BJ (cell line): ENCODE data around the gene FHOD3. TPM values are rescaled to one million over a fixed set of nuclear protein-coding genes. Genes with fewer than 3 reads are reported as not detected.

ENCODE experiments used
- CTCF ChIA-PET: fragments of 350-600 bp; formaldehyde crosslinking; extraction: SDS; loops from one replicate; lab custom pipeline; 2021; ENCODE audit warnings: antibody characterized with exemption, inconsistent platforms; lab: Yijun Ruan, JAX
- POLR2A ChIA-PET: fragments of 300-600 bp; sonication (Branson Sonifier 250); formaldehyde crosslinking; extraction: SDS; loops from one replicate; lab custom pipeline; 2021; ENCODE audit warnings: antibody characterized with exemption; lab: Charles Lee
- DNase-seq: peaks from one replicate; pipeline ENCODE4 v3.0.0-alpha.2; 2011; ENCODE audit warnings: low read depth
- H3K27me3 ChIP-seq: 2 replicates; pipeline ENCODE4 v1.6.0; 2011; ENCODE audit warnings: low read length; ENCODE audit not compliant: control insufficient read depth, insufficient read depth
- H3K36me3 ChIP-seq: 2 replicates; pipeline ENCODE4 v1.5.1; 2011; ENCODE audit warnings: low read length; ENCODE audit not compliant: control insufficient read depth, insufficient read depth
- H3K4me3 ChIP-seq: 2 replicates; pipeline ENCODE4 v1.5.1; 2011; ENCODE audit warnings: low read depth, mild to moderate bottlenecking, control low read depth, low read length
- polyA plus RNA-seq: library from polyadenylated mRNA; depleted of rRNA; stranded (reverse); fragments of >200 nt; gene quantifications from 2 replicates; pipeline ENCODE4 v1.2.3, GENCODE V29; 2011
- TF ChIP-seq, protein P1 (sequence below): IDR thresholded peaks from 2 replicates; pipeline ENCODE4 v1.5.1; 2011; ENCODE audit warnings: low read depth, mild to moderate bottlenecking, control low read depth, inconsistent platforms, low read length, moderate library complexity; ENCODE audit not compliant: insufficient read depth

FHOD3 gene
- polyA plus RNA-seq, 1 experiment = 24.6 TPM

DNA sequence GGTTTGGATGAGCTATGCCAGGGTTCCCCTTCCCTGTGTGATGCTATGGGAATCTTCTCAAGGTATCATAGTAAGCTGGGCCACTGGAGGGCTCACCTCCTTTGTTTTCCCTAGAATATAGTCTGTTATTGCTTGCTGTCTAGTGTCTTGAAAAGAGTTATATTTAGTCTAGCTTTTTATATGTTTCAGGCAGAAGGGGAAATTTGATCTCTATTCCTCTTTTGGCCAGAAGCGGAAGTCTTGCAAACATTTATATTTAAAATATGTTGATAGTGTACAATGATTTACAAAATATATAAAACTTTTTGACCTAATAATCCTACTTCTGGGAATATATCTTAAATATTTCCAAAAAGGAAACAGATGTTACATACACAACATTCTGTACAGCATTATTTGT lies 260.7 kb downstream of the FHOD3 start:
- TF ChIP-seq, protein P1, sequence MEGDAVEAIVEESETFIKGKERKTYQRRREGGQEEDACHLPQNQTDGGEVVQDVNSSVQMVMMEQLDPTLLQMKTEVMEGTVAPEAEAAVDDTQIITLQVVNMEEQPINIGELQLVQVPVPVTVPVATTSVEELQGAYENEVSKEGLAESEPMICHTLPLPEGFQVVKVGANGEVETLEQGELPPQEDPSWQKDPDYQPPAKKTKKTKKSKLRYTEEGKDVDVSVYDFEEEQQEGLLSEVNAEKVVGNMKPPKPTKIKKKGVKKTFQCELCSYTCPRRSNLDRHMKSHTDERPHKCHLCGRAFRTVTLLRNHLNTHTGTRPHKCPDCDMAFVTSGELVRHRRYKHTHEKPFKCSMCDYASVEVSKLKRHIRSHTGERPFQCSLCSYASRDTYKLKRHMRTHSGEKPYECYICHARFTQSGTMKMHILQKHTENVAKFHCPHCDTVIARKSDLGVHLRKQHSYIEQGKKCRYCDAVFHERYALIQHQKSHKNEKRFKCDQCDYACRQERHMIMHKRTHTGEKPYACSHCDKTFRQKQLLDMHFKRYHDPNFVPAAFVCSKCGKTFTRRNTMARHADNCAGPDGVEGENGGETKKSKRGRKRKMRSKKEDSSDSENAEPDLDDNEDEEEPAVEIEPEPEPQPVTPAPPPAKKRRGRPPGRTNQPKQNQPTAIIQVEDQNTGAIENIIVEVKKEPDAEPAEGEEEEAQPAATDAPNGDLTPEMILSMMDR = no peak
- DNase-seq = no peak
- Histone ChIP-seq H3K4me3 (no peak overlapping the region), H3K27me3 (no peaks in the 10 kb centered on the region), H3K36me3 (no peaks in the 10 kb centered on the region)
- CTCF ChIA-PET = interaction anchor here (1.8 kb wide), 1 partner anchor 39 kb away, joined by 5 read pairs; no protein-coding TSS in a partner anchor
- POLR2A ChIA-PET = no interaction called here

DNA sequence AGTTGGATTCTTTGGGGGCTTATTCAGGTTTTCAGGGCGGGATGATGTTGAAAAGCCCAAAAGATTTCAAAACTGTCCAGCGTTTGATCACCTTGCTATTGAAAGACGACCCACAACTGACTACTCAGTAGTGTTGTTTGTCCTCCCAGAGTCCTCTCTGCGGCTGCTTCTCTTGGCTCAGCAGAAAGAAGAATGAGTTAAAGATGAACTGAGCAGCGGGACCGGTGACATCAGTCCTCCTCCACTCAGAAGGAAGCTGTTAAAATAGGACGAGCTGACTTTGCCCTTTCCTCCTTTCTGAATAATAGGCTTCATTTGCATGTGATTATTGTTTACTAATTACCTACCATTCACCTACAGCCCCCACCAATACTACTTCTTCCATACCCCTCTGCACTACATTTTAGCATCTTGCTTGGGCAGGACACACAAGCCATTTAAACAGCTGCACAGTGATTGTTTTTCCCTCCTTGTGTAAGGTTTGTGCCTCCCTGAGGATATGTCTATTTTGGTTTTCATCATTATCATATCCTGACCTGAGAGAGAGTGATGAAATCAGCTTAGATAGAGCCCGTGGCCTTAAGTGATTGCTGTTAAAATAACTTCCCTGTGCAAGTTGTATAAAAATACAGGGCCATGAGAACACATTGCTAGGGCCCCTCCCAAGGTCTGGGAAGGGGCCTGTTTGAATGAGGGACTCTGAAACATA lies 261.8 kb downstream of the FHOD3 start:
- TF ChIP-seq, protein P1 = no peak
- CTCF ChIA-PET = interaction anchor here (1.0 to 1.8 kb wide), 4 partner anchors 12 to 129 kb away, joined by 3 to 7 read pairs (median 5); no protein-coding TSS in a partner anchor
- POLR2A ChIA-PET = no interaction called here
- Histone ChIP-seq H3K36me3 (no peaks in the 10 kb centered on the region), H3K27me3 (no peaks in the 10 kb centered on the region), H3K4me3 (no peak overlapping the region)
- DNase-seq = no peak

DNA sequence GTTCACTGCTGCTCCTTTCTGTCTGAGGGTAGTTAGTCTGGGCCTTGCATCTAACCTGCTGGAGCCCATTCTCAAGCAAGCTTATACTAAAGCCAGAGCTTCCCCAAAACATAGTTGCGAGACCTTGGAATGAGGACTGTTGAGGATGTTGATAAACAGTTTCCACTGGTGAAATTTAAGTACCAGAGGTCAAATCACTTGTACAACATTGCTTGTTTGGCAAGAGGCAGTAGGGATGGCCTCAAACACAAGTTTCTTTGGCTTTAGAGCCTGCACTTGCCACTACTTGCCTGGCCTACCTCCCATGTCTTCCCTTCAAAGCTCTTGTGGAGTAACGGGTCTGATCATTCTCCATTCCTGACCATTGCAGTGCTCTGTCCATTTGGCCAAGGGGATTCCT lies 262.7 kb downstream of the FHOD3 start:
- POLR2A ChIA-PET = no interaction called here
- no peak overlapping the region for H3K4me3 ChIP-seq

DNA sequence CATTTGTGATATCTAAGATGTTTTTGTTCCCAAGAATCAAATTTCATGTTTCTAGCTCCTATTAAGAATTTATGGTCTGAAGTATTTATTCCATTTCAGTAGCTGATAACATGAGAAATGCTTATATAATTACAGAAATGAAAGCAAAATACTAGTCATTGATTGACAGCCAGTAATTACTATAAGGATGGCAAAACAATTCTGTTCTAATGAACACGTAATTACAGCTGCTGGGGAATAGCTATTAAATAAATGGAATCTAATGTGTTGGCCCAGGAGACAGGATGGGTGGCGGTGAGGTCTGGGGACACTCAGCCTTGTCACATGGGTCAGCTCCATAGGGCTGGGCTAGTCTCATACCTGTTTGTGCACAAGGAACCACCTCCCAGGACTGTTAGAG lies 263.5 kb downstream of the FHOD3 start:
- Histone ChIP-seq H3K27me3 (no peaks in the 10 kb centered on the region), H3K4me3 (no peak overlapping the region), H3K36me3 (no peaks in the 10 kb centered on the region)
- ChIA-PET CTCF (interaction anchor here (1.5 to 2.1 kb wide), 2 partner anchors 10 to 99 kb away, joined by 4 to 6 read pairs; no protein-coding TSS in a partner anchor), POLR2A (no interaction called here)
- TF ChIP-seq, protein P1 = no peak
- no peak for DNase-seq

More for the DNA sequence above, 262.7 kb downstream of the FHOD3 start:
- H3K36me3 ChIP-seq = no peaks in the 10 kb centered on the region
- no peak for DNase-seq
- TF ChIP-seq, protein P1 = no peak
- CTCF ChIA-PET = interaction anchor here (1.0 to 1.5 kb wide), 4 partner anchors 11 to 128 kb away, joined by 3 to 7 read pairs (median 4); no protein-coding TSS in a partner anchor
- H3K27me3 ChIP-seq = no peaks in the 10 kb centered on the region

DNA sequence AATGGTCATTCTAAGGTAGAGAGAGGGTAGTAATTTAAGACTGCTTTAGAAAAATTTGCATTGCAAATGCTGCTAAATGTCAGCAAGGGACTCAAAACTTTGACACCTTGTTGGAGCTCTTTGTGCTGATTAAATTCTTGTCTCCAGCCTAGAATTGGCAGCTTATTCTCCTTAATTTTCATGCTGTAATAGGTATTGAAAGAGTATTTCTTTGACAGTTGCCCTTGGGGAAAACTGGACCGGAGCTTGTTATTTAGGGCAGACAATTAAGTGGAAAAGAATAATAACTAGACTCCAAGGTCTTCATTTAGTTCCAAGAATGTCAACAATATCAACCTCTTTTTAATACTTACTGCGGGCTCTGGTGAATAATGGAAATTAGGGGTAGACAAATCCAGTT lies 267.3 kb downstream of the FHOD3 start:
- CTCF ChIA-PET = interaction anchor here (1.2 kb wide), 1 partner anchor 12 kb away, joined by 6 read pairs; no protein-coding TSS in a partner anchor

More for the DNA sequence above, 267.3 kb downstream of the FHOD3 start:
- no peaks in the 10 kb centered on the region for H3K36me3 ChIP-seq
- TF ChIP-seq, protein P1 = no peak
- H3K4me3 ChIP-seq = no peak overlapping the region
- POLR2A ChIA-PET = no interaction called here
- no peak for DNase-seq
- no peaks in the 10 kb centered on the region for H3K27me3 ChIP-seq
